Measurements from ENCODE around the gene TMEM26.

- TF ChIP-seq CTCF (IDR thresholded peaks at IDR 0.05) (no peak), POLR2A (IDR thresholded peaks at IDR 0.05) (no peak)
Observed at GRCh38 chr10:61417661-61418060, 35.5 kb downstream of the TMEM26 start.

All from body of pancreas (tissue), 4 donors.